ENCODE measurements around the gene ZGRF1.

Gene ZGRF1

DNA sequence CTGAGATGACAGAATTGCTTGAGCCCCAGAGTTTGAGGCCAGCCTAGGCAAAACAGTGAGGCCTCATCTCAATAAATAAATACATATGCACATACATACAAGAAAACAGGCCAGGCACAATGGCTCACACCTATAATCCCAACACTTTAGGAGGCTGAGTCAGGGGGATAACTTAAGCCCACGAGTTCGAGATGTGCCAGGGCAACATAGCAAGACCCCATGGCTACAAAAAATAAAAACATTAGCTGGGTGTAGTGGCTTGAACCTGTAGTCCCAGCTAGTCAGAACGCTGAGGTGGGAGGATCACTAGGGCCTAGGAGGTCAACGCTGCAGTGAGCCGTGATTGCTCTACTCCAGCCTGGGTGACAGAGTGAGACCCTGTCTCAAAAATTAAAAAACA is 69.2 kb downstream of the ZGRF1 start:
- peaks cover 15% of the 10 kb centered on the region for H3K36me3 ChIP-seq (ENCODE audit: control insufficient read depth, low read length)
- no peaks in the 10 kb centered on the region for H3F3A ChIP-seq (ENCODE audit: control insufficient read depth, insufficient read depth)
- H3K4me3 ChIP-seq (ENCODE audit: low read length), result no peak overlapping the region
- no peaks in the 10 kb centered on the region for H3K79me2 ChIP-seq (ENCODE audit: control insufficient read depth, low read length)
- no peak overlapping the region for H3K27ac ChIP-seq (ENCODE audit: low read depth, low read length)
- no peaks in the 10 kb centered on the region for H3K9me3 ChIP-seq (ENCODE audit: control insufficient read depth, insufficient read depth, low read length)
- H3K27me3 ChIP-seq (ENCODE audit: control insufficient read depth, low read length), result no peaks in the 10 kb centered on the region
- no peaks in the 10 kb centered on the region for H3K9me2 ChIP-seq (replicated peaks; ENCODE audit: control insufficient read depth, low read length)
- TF ChIP-seq, protein P1, sequence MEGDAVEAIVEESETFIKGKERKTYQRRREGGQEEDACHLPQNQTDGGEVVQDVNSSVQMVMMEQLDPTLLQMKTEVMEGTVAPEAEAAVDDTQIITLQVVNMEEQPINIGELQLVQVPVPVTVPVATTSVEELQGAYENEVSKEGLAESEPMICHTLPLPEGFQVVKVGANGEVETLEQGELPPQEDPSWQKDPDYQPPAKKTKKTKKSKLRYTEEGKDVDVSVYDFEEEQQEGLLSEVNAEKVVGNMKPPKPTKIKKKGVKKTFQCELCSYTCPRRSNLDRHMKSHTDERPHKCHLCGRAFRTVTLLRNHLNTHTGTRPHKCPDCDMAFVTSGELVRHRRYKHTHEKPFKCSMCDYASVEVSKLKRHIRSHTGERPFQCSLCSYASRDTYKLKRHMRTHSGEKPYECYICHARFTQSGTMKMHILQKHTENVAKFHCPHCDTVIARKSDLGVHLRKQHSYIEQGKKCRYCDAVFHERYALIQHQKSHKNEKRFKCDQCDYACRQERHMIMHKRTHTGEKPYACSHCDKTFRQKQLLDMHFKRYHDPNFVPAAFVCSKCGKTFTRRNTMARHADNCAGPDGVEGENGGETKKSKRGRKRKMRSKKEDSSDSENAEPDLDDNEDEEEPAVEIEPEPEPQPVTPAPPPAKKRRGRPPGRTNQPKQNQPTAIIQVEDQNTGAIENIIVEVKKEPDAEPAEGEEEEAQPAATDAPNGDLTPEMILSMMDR (IDR thresholded peaks at IDR 0.05; ENCODE audit: low read depth, low read length, poor library complexity, severe bottlenecking), result no peak
- TF ChIP-seq EZH2phosphoT487 (IDR thresholded peaks at IDR 0.05; ENCODE audit: borderline replicate concordance, low read length), result no peak
- H3K4me1 ChIP-seq (ENCODE audit: control insufficient read depth, low read length), result peaks cover 8% of the 10 kb centered on the region
- H4K20me1 ChIP-seq (ENCODE audit: control insufficient read depth, insufficient read depth, low read depth, low read length), result no peaks in the 10 kb centered on the region
- no peak overlapping the region for H3K4me2 ChIP-seq (ENCODE audit: low read length)

- TF ChIP-seq, protein P1 (IDR thresholded peaks at IDR 0.05; ENCODE audit: low read depth, low read length, poor library complexity, severe bottlenecking), result peak; percentile 34
- TF ChIP-seq EZH2phosphoT487 (IDR thresholded peaks at IDR 0.05; ENCODE audit: borderline replicate concordance, low read length), result no peak
- Histone ChIP-seq H3F3A (ENCODE audit: control insufficient read depth, insufficient read depth) (no peaks in the 10 kb centered on the region), H3K27ac (ENCODE audit: low read depth, low read length) (no peak overlapping the region), H3K36me3 (ENCODE audit: control insufficient read depth, low read length) (peaks cover 34% of the 10 kb centered on the region), H3K4me2 (ENCODE audit: low read length) (no peak overlapping the region), H3K4me3 (ENCODE audit: low read length) (no peak overlapping the region), H3K9me2 (replicated peaks; ENCODE audit: control insufficient read depth, low read length) (no peaks in the 10 kb centered on the region), H3K9me3 (ENCODE audit: control insufficient read depth, insufficient read depth, low read length) (no peaks in the 10 kb centered on the region), H3K27me3 (ENCODE audit: control insufficient read depth, low read length) (no peaks in the 10 kb centered on the region), H3K4me1 (ENCODE audit: control insufficient read depth, low read length) (peaks cover 22% of the 10 kb centered on the region), H3K79me2 (ENCODE audit: control insufficient read depth, low read length) (no peaks in the 10 kb centered on the region), H4K20me1 (ENCODE audit: control insufficient read depth, insufficient read depth, low read depth, low read length) (no peaks in the 10 kb centered on the region)
Measured at GRCh38 chr4:112564706-112565270, 71.9 kb downstream of the ZGRF1 start.

- Histone ChIP-seq H3K79me2 (ENCODE audit: control insufficient read depth, low read length) (no peaks in the 10 kb centered on the region), H3K4me1 (ENCODE audit: control insufficient read depth, low read length) (peaks cover 23% of the 10 kb centered on the region), H3K27ac (ENCODE audit: low read depth, low read length) (no peak overlapping the region), H3K36me3 (ENCODE audit: control insufficient read depth, low read length) (peaks cover 36% of the 10 kb centered on the region), H3K9me2 (replicated peaks; ENCODE audit: control insufficient read depth, low read length) (no peaks in the 10 kb centered on the region), H4K20me1 (ENCODE audit: control insufficient read depth, insufficient read depth, low read depth, low read length) (no peaks in the 10 kb centered on the region), H3K27me3 (ENCODE audit: control insufficient read depth, low read length) (no peaks in the 10 kb centered on the region), H3K9me3 (ENCODE audit: control insufficient read depth, insufficient read depth, low read length) (no peaks in the 10 kb centered on the region), H3K4me2 (ENCODE audit: low read length) (no peak overlapping the region), H3K4me3 (ENCODE audit: low read length) (no peak overlapping the region), H3F3A (ENCODE audit: control insufficient read depth, insufficient read depth) (no peaks in the 10 kb centered on the region)
- TF ChIP-seq EZH2phosphoT487 (IDR thresholded peaks at IDR 0.05; ENCODE audit: borderline replicate concordance, low read length), result no peak
- TF ChIP-seq, protein P1 (IDR thresholded peaks at IDR 0.05; ENCODE audit: low read depth, low read length, poor library complexity, severe bottlenecking), result no peak
Measured at GRCh38 chr4:112563431-112564200, 73.1 kb downstream of the ZGRF1 start.
